UCSD-AML1 (cell line): Measurements from ENCODE around the gene GRAMD1B.

Experiments
- DNase-seq: peaks from one replicate; lab custom pipeline; 2025; ENCODE audit not compliant: unreplicated experiment; lab: John Stamatoyannopoulos, UW

Gene GRAMD1B

GRCh38 chr11:123474994-123475393 lies 44.9 kb downstream of the GRAMD1B start:
- DNase-seq = no peak

GRCh38 chr11:123475469-123475868 lies 45.4 kb downstream of the GRAMD1B start:
- no peak for DNase-seq

- DNase-seq = no peak
Observed at GRCh38 chr11:123477205-123477907, 47.3 kb downstream of the GRAMD1B start.

- peak; percentile 48 for DNase-seq
Observed at GRCh38 chr11:123478352-123478987, 48.4 kb downstream of the GRAMD1B start.

- no peak for DNase-seq
Observed at GRCh38 chr11:123479048-123479837, 49.2 kb downstream of the GRAMD1B start.

- no peak for DNase-seq
Observed at GRCh38 chr11:123480290-123480815, 50.3 kb downstream of the GRAMD1B start.

GRCh38 chr11:123480882-123481281 lies 50.8 kb downstream of the GRAMD1B start:
- no peak for DNase-seq

GRCh38 chr11:123481640-123482039 lies 51.6 kb downstream of the GRAMD1B start:
- DNase-seq = no peak

- DNase-seq = no peak
Observed at GRCh38 chr11:123482218-123482617, 52.1 kb downstream of the GRAMD1B start.

- DNase-seq = no peak
Observed at GRCh38 chr11:123483058-123483457, 53.0 kb downstream of the GRAMD1B start.

GRCh38 chr11:123483466-123483865 lies 53.4 kb downstream of the GRAMD1B start:
- DNase-seq = no peak

GRCh38 chr11:123484448-123484847 lies 54.4 kb downstream of the GRAMD1B start:
- DNase-seq = no peak

GRCh38 chr11:123487157-123487744 lies 57.2 kb downstream of the GRAMD1B start:
- no peak for DNase-seq

GRCh38 chr11:123490527-123490926 lies 60.5 kb downstream of the GRAMD1B start:
- DNase-seq = no peak

GRCh38 chr11:123491241-123491640 lies 61.2 kb downstream of the GRAMD1B start:
- DNase-seq = no peak

- no peak for DNase-seq
Observed at GRCh38 chr11:123493349-123494063, 63.4 kb downstream of the GRAMD1B start.

GRCh38 chr11:123494195-123495050 lies 64.4 kb downstream of the GRAMD1B start:
- DNase-seq = no peak

- no peak for DNase-seq
Observed at GRCh38 chr11:123504401-123504800, 74.3 kb downstream of the GRAMD1B start.

- no peak for DNase-seq
Observed at GRCh38 chr11:123505546-123506299, 75.7 kb downstream of the GRAMD1B start.
